T-helper 1 cell treated with Interleukin-12 subunit alpha and Interleukin-12 subunit beta and Interleukin-4 antibody, amounts not matched to agents 30 μg/mL and 1 μg/mL, for 36 hours (primary cell): ENCODE measurements around the gene GRAP2.

Experiments
- H3K27ac Mint-ChIP-seq: one replicate; pipeline ENCODE4 v1.8.0; 2021; ENCODE audit warnings: mild to moderate bottlenecking, mixed read lengths
- H3K27me3 Mint-ChIP-seq: one replicate; pipeline ENCODE4 v1.8.0; 2021; ENCODE audit warnings: low read depth, mixed read lengths
- H3K36me3 Mint-ChIP-seq: one replicate; pipeline ENCODE4 v1.8.0; 2021; ENCODE audit warnings: low read depth, mixed read lengths
- H3K4me1 Mint-ChIP-seq: one replicate; pipeline ENCODE4 v1.8.0; 2021; ENCODE audit warnings: low read depth, mixed read lengths
- H3K4me3 Mint-ChIP-seq: one replicate; pipeline ENCODE4 v1.8.0; 2021; ENCODE audit warnings: mild to moderate bottlenecking, moderate library complexity, mixed read lengths
- H3K9me3 Mint-ChIP-seq: one replicate; pipeline ENCODE4 v1.8.0; 2021; ENCODE audit warnings: mixed read lengths

GRAP2 gene

DNA sequence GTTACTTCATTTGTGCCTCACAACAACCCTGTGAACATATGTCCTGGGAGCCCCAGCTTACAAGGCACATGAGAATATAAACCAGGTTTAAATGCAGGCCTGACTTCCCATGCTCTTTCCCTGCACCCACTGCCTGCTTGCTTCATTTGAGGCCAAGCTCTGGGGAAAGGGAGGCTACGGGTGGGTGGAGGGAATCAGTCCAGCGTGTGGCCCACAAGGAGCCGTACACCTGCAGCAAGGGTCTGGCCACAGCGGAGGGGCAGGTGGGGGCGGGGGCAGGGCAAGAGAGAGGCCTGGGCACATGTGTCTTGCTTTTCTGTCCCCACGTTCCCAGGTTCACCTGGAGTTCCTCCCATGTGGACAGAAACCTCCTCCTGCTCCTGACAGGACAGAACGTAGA is 120.1 kb downstream of the GRAP2 start:
- H3K4me1 Mint-ChIP-seq, result peaks cover 4% of the 10 kb centered on the region
- no peaks in the 10 kb centered on the region for H3K36me3 Mint-ChIP-seq
- no peak overlapping the region for H3K4me3 Mint-ChIP-seq
- no peaks in the 10 kb centered on the region for H3K9me3 Mint-ChIP-seq
- H3K27me3 Mint-ChIP-seq, result no peaks in the 10 kb centered on the region
- H3K27ac Mint-ChIP-seq, result no peak overlapping the region

- H3K9me3 Mint-ChIP-seq, result no peaks in the 10 kb centered on the region
- H3K4me3 Mint-ChIP-seq, result no peak overlapping the region
- no peaks in the 10 kb centered on the region for H3K36me3 Mint-ChIP-seq
- peaks cover 4% of the 10 kb centered on the region for H3K4me1 Mint-ChIP-seq
- H3K27me3 Mint-ChIP-seq, result no peaks in the 10 kb centered on the region
- no peak overlapping the region for H3K27ac Mint-ChIP-seq
These were observed 120.6 kb downstream of the GRAP2 start for GRCh38 chr22:40021401-40022000.

DNA sequence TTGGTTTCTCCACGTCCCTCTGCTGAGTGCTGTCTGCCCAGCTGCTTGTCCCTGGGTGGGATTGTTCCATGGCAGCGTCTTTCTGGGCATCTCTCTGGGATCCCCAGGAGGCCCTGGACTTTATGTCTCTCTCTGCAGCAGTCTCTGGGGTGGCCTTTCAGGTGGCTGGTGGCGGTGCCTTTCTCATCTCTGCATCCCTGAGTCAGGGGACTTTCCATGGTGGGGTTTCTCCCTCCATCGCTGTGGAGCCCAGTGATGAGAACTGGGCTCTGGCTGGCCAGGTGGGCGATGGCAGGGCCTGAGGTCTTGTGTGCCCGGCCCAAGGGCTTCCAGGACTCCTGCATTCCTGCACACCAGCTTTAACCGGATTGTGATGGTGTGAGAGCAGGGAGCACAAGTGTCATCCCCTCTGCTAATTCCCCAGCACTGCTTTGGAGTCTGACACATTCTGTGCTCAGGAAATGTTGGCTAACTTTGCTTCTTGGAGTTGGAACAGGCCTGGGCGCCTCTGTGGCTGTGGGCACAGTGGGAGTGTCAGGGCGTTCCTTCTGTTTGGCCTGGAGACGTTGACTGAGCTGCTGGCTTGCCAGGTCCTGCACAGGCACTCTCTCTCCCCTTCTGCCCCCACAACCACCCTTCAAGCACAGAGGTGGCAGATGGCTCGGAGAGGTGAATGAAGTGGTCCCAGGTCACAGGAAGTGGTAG is 121.8 kb downstream of the GRAP2 start:
- no peaks in the 10 kb centered on the region for H3K36me3 Mint-ChIP-seq
- no peak overlapping the region for H3K27ac Mint-ChIP-seq
- H3K4me3 Mint-ChIP-seq, result no peak overlapping the region
- H3K9me3 Mint-ChIP-seq, result no peaks in the 10 kb centered on the region
- peaks cover 3% of the 10 kb centered on the region for H3K4me1 Mint-ChIP-seq
- no peaks in the 10 kb centered on the region for H3K27me3 Mint-ChIP-seq
